Measurements from ENCODE around the gene GDPD2. TPM values are rescaled to one million over a fixed set of nuclear protein-coding genes. Genes with fewer than 3 reads are reported as not detected.

The GDPD2 gene
- total and polyA plus RNA-seq, 11 donors: not detected

GRCh38 chrX:70434914-70435586 is 11.9 kb downstream of the GDPD2 start:
- Histone ChIP-seq H3K27ac (peak overlapping the region; percentile 62 to 97 (median 83)), H3K36me3 (no peaks in the 10 kb centered on the region), H3K9me3 (no peaks in the 10 kb centered on the region), H3K4me3 (peak overlapping the region; percentile 35 to 94 (median 68)), H3K4me1 (peaks cover 0 to 20% (median 3%) of the 10 kb centered on the region in 12 donors), H3K27me3 (peaks cover 0 to 18% (median 0%) of the 10 kb centered on the region in 9 donors)
- intact Hi-C loops (cut with DNase I): loop anchor here in 5 of 10 donors (5.0 to 10.0 kb wide), 5 partner anchors 140 to 240 kb away; partner anchors contain the start of genes PDZD11 (in 2 of the 5), KIF4A (in 1 of the 5) and RAB41 (in 1 of the 5)
- WGBS, 4 donors: 9 to 43% (median 24%) methylated on average over 17 of the region's 17 CpGs
- peak; percentile 70 to 78 (median 71) for ATAC-seq
- TF ChIP-seq POLR2A (IDR thresholded peaks at IDR 0.05) (peak in 1 of 2 donors; percentile 19), CTCF (IDR thresholded peaks at IDR 0.05) (no peak)
- peak; percentile 60 to 79 (median 70) for DNase-seq

GRCh38 chrX:70436343-70436742 is 13.2 kb downstream of the GDPD2 start:
- 21 to 43% (median 32%) methylated on average over 10 to 16 of the region's 16 CpGs for WGBS, 4 donors
- peaks cover 0 to 23% (median 0%) of the 10 kb centered on the region in 9 donors for H3K27me3 ChIP-seq
- ATAC-seq: no peak

DNA sequence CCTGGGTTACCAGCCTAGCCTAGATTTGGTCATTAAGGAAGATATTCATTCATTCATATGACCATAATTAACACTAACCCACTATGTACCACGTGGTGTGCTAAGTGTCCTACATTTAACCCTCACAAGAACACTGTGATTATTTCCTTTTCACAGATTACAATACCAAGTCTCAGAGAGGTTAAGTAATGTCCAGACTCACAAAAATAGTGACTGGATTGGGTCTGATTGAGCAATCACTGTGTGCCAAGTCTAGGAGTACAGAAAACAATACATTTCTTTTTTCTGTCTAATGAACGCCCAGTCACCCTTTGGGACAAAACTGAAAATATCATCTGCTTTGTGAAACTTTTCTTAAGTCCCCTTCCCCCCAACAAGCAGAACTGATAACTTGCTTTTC is 13.9 kb downstream of the GDPD2 start:
- intact Hi-C loops (cut with DNase I): loop anchor here in 3 of 10 donors (10.0 kb wide), 3 partner anchors 142 to 242 kb away; partner anchors contain the start of genes KIF4A (in 1 of the 3), PDZD11 (in 1 of the 3) and RAB41 (in 1 of the 3)
- Histone ChIP-seq H3K36me3 (no peaks in the 10 kb centered on the region), H3K4me3 (no peak overlapping the region), H3K27me3 (peaks cover 0 to 28% (median 0%) of the 10 kb centered on the region in 9 donors), H3K27ac (no peak overlapping the region), H3K9me3 (no peaks in the 10 kb centered on the region), H3K4me1 (peaks cover 0 to 20% (median 3%) of the 10 kb centered on the region in 12 donors)
- whole genome bisulfite sequencing, 4 donors: 31 to 45% (median 40%) methylated on average over 2 of the region's 2 CpGs
- no peak for TF ChIP-seq CTCF (IDR thresholded peaks at IDR 0.05)
- no peak for TF ChIP-seq POLR2A (IDR thresholded peaks at IDR 0.05)
- DNase-seq (no peak), ATAC-seq (no peak)

More at GRCh38 chrX:70436343-70436742, 13.2 kb downstream of the GDPD2 start:
- no peak for DNase-seq
- H3K4me3 ChIP-seq: no peak overlapping the region
- peaks cover 0 to 20% (median 3%) of the 10 kb centered on the region in 12 donors for H3K4me1 ChIP-seq
- H3K27ac ChIP-seq: peak overlapping the region in 5 of 12 donors; percentile 75 to 97 (median 93)
- intact Hi-C loops (cut with DNase I): loop anchor here in 3 of 10 donors (10.0 kb wide), 3 partner anchors 142 to 242 kb away; partner anchors contain the start of genes KIF4A (in 1 of the 3), PDZD11 (in 1 of the 3) and RAB41 (in 1 of the 3)
- H3K9me3 ChIP-seq: no peaks in the 10 kb centered on the region
- TF ChIP-seq CTCF (IDR thresholded peaks at IDR 0.05): peak in 2 of 12 donors; percentile 5 to 19
- TF ChIP-seq POLR2A (IDR thresholded peaks at IDR 0.05): no peak
- no peaks in the 10 kb centered on the region for H3K36me3 ChIP-seq

All from heart left ventricle (tissue), 16 donors.